ENCODE results near the gene MRFAP1L1. TPM values are rescaled to one million over a fixed set of nuclear protein-coding genes. Genes with fewer than 3 reads are reported as not detected.

Gene MRFAP1L1
- total and polyA plus RNA-seq, 2 experiments from 2014 or later = 61.6 to 73.8 TPM

DNA sequence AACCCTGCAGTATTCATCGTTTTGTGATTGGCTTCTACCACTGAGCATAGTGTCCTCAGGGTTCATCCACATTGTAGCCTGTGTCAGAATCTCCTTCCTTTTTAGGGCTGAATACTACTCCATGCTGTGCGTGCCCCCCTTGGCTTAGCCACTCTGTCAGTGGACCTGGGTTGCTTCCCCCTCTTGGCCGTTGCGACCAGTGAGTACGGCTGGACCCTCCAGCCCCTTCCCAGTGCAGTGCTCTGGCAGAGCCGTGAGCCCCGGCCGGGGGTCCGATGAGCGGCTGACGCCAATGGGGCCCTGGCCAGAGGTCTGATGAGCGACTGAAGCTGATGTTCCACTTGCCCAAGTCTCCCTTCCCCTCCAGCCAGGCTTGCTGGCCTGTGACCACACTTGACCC lies 13.2 kb upstream of the MRFAP1L1 start:
- no peaks in the 10 kb centered on the region; the same call in 1 of the 2 replicates for H4K20me1 ChIP-seq (replicated peaks; ENCODE audit: insufficient read depth)
- no peaks in the 10 kb centered on the region for H3K36me3 ChIP-seq (ENCODE audit: insufficient read depth)
- no peak overlapping the region for H3K4me3 ChIP-seq
- no peaks in the 10 kb centered on the region for H3K9me3 Mint-ChIP-seq
- DNase-seq (ENCODE audit: low spot score) (no peak), ATAC-seq (no peak)
- H3K9me2 ChIP-seq (ENCODE audit: insufficient read depth) = no peaks in the 10 kb centered on the region
- TF ChIP-seq ETS1 (IDR thresholded peaks at IDR 0.05) = no peak
- TF ChIP-seq, protein P1, sequence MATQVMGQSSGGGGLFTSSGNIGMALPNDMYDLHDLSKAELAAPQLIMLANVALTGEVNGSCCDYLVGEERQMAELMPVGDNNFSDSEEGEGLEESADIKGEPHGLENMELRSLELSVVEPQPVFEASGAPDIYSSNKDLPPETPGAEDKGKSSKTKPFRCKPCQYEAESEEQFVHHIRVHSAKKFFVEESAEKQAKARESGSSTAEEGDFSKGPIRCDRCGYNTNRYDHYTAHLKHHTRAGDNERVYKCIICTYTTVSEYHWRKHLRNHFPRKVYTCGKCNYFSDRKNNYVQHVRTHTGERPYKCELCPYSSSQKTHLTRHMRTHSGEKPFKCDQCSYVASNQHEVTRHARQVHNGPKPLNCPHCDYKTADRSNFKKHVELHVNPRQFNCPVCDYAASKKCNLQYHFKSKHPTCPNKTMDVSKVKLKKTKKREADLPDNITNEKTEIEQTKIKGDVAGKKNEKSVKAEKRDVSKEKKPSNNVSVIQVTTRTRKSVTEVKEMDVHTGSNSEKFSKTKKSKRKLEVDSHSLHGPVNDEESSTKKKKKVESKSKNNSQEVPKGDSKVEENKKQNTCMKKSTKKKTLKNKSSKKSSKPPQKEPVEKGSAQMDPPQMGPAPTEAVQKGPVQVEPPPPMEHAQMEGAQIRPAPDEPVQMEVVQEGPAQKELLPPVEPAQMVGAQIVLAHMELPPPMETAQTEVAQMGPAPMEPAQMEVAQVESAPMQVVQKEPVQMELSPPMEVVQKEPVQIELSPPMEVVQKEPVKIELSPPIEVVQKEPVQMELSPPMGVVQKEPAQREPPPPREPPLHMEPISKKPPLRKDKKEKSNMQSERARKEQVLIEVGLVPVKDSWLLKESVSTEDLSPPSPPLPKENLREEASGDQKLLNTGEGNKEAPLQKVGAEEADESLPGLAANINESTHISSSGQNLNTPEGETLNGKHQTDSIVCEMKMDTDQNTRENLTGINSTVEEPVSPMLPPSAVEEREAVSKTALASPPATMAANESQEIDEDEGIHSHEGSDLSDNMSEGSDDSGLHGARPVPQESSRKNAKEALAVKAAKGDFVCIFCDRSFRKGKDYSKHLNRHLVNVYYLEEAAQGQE (IDR thresholded peaks at IDR 0.05; ENCODE audit: unreplicated experiment) = no peak
- no peak for TF ChIP-seq ZNF331 (CRISPR knock-in tag; IDR thresholded peaks at IDR 0.05; ENCODE audit: low read depth)
- no peak for TF ChIP-seq POLR2AphosphoS5 (IDR thresholded peaks at IDR 0.05; ENCODE audit: low read depth)
- TF ChIP-seq, protein P2, sequence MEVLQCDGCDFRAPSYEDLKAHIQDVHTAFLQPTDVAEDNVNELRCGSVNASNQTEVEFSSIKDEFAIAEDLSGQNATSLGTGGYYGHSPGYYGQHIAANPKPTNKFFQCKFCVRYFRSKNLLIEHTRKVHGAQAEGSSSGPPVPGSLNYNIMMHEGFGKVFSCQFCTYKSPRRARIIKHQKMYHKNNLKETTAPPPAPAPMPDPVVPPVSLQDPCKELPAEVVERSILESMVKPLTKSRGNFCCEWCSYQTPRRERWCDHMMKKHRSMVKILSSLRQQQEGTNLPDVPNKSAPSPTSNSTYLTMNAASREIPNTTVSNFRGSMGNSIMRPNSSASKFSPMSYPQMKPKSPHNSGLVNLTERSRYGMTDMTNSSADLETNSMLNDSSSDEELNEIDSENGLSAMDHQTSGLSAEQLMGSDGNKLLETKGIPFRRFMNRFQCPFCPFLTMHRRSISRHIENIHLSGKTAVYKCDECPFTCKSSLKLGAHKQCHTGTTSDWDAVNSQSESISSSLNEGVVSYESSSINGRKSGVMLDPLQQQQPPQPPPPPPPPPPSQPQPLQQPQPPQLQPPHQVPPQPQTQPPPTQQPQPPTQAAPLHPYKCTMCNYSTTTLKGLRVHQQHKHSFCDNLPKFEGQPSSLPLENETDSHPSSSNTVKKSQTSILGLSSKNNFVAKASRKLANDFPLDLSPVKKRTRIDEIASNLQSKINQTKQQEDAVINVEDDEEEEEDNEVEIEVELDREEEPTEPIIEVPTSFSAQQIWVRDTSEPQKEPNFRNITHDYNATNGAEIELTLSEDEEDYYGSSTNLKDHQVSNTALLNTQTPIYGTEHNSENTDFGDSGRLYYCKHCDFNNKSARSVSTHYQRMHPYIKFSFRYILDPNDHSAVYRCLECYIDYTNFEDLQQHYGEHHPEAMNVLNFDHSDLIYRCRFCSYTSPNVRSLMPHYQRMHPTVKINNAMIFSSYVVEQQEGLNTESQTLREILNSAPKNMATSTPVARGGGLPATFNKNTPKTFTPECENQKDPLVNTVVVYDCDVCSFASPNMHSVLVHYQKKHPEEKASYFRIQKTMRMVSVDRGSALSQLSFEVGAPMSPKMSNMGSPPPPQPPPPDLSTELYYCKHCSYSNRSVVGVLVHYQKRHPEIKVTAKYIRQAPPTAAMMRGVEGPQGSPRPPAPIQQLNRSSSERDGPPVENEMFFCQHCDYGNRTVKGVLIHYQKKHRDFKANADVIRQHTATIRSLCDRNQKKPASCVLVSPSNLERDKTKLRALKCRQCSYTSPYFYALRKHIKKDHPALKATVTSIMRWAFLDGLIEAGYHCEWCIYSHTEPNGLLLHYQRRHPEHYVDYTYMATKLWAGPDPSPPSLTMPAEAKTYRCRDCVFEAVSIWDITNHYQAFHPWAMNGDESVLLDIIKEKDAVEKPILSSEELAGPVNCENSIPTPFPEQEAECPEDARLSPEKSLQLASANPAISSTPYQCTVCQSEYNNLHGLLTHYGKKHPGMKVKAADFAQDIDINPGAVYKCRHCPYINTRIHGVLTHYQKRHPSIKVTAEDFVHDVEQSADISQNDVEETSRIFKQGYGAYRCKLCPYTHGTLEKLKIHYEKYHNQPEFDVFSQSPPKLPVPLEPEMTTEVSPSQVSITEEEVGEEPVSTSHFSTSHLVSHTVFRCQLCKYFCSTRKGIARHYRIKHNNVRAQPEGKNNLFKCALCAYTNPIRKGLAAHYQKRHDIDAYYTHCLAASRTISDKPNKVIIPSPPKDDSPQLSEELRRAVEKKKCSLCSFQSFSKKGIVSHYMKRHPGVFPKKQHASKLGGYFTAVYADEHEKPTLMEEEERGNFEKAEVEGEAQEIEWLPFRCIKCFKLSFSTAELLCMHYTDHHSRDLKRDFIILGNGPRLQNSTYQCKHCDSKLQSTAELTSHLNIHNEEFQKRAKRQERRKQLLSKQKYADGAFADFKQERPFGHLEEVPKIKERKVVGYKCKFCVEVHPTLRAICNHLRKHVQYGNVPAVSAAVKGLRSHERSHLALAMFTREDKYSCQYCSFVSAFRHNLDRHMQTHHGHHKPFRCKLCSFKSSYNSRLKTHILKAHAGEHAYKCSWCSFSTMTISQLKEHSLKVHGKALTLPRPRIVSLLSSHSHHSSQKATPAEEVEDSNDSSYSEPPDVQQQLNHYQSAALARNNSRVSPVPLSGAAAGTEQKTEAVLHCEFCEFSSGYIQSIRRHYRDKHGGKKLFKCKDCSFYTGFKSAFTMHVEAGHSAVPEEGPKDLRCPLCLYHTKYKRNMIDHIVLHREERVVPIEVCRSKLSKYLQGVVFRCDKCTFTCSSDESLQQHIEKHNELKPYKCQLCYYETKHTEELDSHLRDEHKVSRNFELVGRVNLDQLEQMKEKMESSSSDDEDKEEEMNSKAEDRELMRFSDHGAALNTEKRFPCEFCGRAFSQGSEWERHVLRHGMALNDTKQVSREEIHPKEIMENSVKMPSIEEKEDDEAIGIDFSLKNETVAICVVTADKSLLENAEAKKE (CRISPR knock-in tag; IDR thresholded peaks at IDR 0.05) = no peak
- no peak for TF ChIP-seq CREB1 (CRISPR knock-in tag; IDR thresholded peaks at IDR 0.05; ENCODE audit: low read depth)
- TF ChIP-seq STAT1 (IDR thresholded peaks at IDR 0.05; ENCODE audit: unreplicated experiment) = no peak
- no peak for TF ChIP-seq ZNF114 (CRISPR knock-in tag; IDR thresholded peaks at IDR 0.05)
- no peaks in the 10 kb centered on the region; the same call in 2 of the 3 replicates for H3K36me3 Mint-ChIP-seq (ENCODE audit: low read depth)
- no peak overlapping the region for H2AFZ ChIP-seq
- no peak overlapping the region for H3K27ac Mint-ChIP-seq
- H3K27ac ChIP-seq (ENCODE audit: low read depth) = no peak overlapping the region
- no peak overlapping the region for H3K4me2 ChIP-seq
- peaks cover 14% of the 10 kb centered on the region for H3K4me1 Mint-ChIP-seq
- H3F3A ChIP-seq (replicated peaks; ENCODE audit: low read depth) = peaks cover 9% of the 10 kb centered on the region
- H3K4me3 Mint-ChIP-seq = no peak overlapping the region
- peaks cover 3% of the 10 kb centered on the region for H3K4me1 ChIP-seq (ENCODE audit: insufficient read depth)
- H3K27me3 Mint-ChIP-seq (ENCODE audit: insufficient read depth, low read depth, poor library complexity) = peaks cover 9% of the 10 kb centered on the region
- H3K27me3 ChIP-seq (ENCODE audit: insufficient read depth) = no peaks in the 10 kb centered on the region
- peaks cover 7% of the 10 kb centered on the region for H3K79me2 ChIP-seq (replicated peaks; ENCODE audit: insufficient read depth)
